PFSK-1 (cell line): Measurements from ENCODE around the gene BBIP1.

Experiments used
- POLR2AphosphoS5 ChIP-seq: IDR thresholded peaks from 2 replicates; pipeline ENCODE4 v1.6.1; 2012; ENCODE audit warnings: low read depth, mild to moderate bottlenecking, control low read depth, low read length, moderate library complexity
- REST ChIP-seq, 2 experiments: IDR thresholded peaks; 2 replicates each; pipeline versions ENCODE4 v1.6.1 to v1.8.0; 2011 to 2012; ENCODE audit warnings: low read depth in 2 of 2, low read length in 2 of 2, control low read depth in 1 of 2, inconsistent platforms in 1 of 2, mild to moderate bottlenecking in 1 of 2, moderate library complexity in 1 of 2; ENCODE audit not compliant: insufficient read depth in 1 of 2

DNA sequence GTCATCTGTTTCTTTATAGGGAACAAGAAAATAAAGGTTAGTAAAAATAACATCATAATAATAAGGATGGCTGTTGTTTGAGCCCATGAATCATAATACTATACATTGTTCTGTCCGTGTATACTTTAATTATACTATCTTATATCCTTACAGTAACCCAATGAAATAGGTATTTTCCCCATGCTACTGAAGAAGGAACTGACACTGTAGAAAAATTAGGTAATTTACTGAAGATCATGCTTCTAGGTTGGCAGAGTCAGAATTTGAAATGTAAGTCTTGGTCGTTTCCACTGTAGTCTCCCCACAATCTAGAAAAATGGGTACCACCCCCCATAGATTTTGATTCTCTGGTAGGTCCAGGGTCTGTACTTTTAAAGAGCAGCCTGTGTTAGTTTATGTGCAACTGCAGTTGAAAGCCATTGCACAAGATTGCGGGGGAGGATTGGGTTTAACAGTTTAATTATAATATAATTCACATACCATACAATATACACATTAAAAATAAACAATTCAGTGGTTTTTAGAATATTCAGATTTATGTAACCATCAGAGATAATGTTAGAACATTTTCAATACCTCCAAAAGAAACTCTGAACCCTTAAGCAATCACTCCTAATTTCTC lies 48.1 kb upstream of the BBIP1 start:
- TF ChIP-seq REST (IDR thresholded peaks at IDR 0.05; ENCODE audit: insufficient read depth in 1 of 2, low read depth in 2 of 2, low read length in 2 of 2) (no peak), POLR2AphosphoS5 (no peak)
